ENCODE measurements around the gene CENPQ.

- no peak for TF ChIP-seq CTCF (IDR thresholded peaks at IDR 0.05; ENCODE audit: low read depth, low read length, missing input control)
- no peak for TF ChIP-seq JUND (IDR thresholded peaks at IDR 0.05)
- TF ChIP-seq YY1 (IDR thresholded peaks at IDR 0.05): no peak
- TF ChIP-seq EGR1 (IDR thresholded peaks at IDR 0.05; ENCODE audit: low read depth in 2 of 2): no peak
- TF ChIP-seq SP1 (IDR thresholded peaks at IDR 0.05): no peak
- TF ChIP-seq ATF3 (IDR thresholded peaks at IDR 0.05): no peak
- TF ChIP-seq ZBTB33 (IDR thresholded peaks at IDR 0.05): no peak
- no peak for TF ChIP-seq REST (IDR thresholded peaks at IDR 0.05)
Observed at GRCh38 chr6:49539102-49539501, 75.9 kb downstream of the CENPQ start.

All from liver (tissue), 3 donors.